ENCODE results near the gene PIM3.
"Not testable (repeated sequence)": the region's sequence is repeated elsewhere in the genome, so short reads cannot be mapped to it uniquely, and the experiment has no call there.

Gene PIM3

GRCh38 chr22:49968831-49969661, 8.5 kb downstream of the PIM3 start:
- peak; percentile 25 for DNase-seq

DNA sequence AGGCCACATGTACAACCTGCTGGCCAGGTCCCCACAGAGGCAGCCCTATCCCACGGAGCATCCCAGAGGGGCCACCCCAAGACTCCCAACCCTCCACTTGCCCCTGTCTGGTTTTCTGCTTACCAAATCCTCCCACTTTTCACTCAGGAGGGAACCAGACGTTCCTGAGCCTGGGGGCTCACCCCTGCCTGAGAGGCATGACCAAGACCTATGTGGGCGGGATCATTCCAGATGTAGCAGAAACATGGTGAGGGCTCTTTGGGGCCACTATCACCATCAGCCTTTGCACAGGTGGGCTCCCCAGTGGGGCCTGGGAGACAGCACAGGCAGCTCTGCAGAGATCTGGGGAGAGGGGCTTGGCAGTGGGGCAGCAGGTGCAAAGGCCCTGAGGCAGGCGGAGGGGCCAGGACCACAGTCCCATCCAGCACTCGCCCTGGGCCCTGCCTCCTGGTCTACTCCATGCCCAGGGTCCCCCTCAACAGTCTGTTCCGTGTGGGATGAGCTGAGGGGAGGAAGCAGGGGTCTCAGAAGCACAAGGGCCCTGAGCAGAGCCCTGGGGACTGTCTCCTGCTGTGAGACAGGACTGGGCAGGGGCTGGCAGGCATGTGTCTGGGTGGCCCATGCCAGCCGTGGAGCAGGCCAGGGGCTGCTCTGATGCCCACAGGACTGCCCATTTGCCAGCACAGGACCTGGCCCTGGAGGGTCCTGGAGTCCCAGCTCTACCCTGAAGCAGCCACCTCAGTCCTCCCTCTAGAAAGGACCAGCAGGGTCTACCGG, 9.4 kb downstream of the PIM3 start:
- DNase-seq, result peak; percentile 26

DNA sequence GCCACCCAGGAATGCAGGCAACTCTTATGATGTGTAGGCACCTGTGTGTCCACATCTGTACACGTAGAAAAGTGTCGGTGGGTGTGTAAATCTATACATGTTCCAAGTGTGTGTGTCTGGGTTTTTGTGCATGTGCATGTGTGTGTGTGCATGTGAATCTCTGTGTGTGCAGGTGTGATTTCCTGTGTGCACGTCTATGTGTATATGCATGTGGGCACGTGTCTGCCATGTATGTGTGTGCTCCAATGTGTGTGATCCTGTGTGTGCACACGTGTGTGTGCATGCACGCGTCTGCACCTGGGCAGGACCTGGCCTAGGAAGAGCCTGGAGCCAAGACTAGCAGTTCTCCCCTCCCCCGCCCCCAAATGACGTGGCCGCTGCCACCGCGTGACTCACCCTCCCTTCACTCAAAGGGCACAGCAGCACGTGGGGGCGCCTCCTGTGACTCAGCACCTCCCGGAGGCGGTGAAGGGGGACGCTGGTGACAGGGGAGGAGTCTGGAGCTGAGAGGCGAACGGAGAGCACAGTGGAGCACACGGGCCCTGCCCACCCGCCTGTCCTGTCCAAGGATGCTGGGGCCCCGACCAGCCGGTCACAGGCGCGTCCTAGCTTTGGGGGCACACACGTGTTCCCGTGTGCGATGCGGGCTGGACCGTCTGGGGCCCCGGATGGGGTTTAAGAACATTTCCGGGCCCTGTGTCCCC, 10.1 kb downstream of the PIM3 start:
- DNase-seq, result peak; percentile 97

- DNase-seq, result peak; percentile 83
Measured at GRCh38 chr22:49971232-49972162, 10.9 kb downstream of the PIM3 start.

DNA sequence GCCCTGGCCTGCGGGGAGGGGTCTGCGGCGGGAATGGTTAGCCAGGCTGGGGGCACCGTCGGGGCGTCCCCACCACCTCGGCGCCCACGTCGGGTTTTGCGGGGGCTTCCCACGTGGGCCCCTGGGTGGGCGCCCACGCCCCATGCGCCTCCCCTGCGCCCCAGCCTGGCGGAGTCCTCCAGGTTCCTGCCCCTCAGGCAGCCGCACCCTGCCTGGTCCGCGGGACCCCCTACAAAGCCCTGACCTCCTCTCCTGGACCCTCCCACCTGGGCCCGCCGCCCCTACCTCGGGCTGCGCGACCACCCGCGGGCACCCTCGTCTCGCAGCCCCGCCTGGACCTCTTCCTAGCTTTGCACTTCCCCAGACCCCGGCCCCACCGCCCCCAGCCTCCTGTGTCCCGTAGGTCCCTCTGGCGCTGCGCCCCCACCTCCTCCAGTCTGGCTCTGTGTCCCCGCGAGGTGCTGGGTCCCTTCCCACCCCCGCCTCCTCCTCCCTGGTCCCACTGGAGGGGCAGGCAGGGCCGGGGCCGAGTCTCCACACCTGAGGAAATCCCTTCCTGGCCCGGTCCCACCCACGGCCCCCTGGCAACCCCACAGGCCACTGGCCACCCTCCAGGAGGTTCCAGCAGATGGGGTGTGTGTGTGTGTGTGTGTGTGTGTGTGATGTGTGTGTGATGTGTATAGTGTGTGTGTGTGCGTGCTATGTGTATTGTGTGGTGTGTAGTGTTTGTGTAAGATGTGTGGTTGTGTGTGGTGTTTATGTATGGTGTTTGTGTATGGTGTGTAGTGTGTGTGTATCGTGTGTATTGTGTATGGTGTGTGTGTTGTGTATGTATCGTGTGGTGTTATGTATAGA, 11.8 kb downstream of the PIM3 start:
- peak; percentile 52 for DNase-seq

- no peak for DNase-seq
Measured at GRCh38 chr22:49973018-49973961, 12.7 kb downstream of the PIM3 start.

DNA sequence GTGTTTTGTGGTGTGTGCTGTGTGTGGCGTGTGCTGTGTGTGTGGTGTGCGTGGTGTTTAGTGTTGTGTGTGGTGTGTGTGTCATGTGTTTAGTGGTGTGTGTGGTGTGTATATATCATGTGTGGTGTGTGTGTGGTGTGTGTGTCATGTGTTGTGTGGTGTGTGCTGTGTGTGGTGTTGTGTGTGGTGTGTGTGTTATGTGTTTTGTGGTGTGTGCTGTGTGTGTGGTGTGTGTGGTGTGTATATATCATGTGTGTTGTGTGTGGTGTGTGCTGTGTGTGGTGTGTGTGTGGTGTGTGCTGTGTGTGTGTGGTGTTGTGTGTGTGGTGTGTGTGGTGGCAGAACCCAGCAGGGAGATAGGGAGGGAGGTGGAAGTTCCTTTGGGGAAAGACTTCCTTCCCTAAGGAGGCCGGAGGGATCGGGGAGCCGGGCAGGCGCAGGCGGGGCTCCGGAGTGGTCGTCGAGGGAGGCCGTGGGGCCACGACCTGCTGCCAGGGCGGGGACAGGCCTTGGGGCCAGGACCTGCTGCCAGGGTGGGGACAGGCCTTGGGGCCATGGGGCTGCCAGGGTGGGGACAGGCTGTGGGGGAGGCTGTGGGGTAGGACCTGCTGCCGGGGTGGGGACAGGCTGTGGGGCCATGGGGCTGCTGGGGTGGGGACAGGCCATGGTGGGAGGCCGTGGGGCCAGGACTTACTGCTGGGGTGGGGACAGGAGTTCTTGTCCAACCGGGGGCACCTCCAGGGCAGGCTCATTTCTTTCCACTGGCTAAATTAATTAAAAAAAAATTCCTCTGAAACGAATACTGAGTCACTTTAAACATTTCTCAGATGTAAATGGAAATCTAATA, 15.2 kb downstream of the PIM3 start:
- DNase-seq, result peak; percentile 54

GRCh38 chr22:49976439-49977175, 16.0 kb downstream of the PIM3 start:
- peak; percentile 58 for DNase-seq

GRCh38 chr22:49977578-49977977, 17.0 kb downstream of the PIM3 start:
- DNase-seq, result peak; percentile 14

GRCh38 chr22:49979587-49980264, 19.2 kb downstream of the PIM3 start:
- peak; percentile 30 for DNase-seq

DNA sequence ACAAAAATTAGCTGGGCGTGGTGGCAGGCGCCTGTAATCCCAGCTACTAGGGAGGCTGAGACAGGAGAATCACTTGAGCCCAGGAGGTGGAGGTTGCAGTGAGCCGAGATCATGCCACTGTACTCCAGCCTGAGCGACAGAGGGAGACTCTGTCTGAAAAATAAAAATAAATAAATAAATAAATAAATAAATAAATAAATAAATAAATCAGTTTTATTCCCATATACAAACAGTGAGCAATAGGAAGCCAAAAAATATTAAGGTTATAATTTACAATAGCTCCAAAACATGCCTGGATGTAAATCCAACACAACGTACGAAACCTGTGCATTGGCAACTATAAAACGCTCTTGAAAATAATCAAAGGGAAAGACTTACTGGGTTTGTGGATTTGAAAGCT, 21.2 kb downstream of the PIM3 start:
- not testable (repeated sequence) for DNase-seq

DNA sequence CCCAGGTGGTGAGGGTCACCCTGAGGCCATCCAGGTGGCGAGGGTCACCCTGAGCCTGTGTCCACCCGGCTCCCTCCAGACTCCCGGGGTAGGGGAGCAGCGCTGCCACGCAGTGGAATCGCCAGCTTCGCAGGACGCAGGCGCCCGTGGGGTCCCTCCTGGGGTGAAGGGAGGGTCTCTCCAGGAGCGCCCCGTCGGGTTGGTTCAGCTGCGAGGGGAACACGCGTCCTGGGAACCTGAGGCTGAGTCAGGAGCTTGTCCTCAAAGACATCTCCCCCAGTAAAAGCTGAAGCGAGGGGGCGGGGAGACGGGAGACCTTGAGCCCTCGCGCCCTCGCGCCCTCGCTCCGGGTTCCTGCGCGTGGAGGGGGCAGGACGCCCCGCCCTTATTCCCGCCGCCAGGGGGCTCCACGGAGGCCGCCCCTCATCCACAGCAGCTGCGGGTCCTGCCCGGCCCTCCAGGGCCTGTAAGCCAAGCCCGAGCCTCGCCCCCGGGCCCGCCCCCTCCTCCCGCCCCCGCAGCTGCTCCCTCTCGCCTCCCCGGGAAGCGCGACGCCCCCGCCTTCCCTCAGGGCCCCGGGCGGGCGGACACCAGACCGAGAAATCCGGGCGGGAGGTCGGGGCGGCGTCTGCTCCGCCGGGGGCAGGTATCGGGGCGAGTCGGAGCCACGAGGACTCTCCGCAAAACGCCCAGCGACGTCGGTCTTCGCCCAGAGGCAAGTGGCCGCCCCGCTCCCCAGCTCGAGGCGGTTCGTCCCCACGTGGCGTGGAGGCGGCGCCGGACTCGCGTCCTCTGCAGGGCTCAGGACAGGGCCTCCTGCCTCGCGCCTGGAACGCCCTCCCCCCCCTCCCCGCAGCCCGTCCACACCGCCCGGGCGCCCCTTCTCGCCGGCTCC, 22.8 kb downstream of the PIM3 start:
- DNase-seq, result peak; percentile 62

GRCh38 chr22:49986325-49986724, 25.8 kb downstream of the PIM3 start:
- no peak for DNase-seq

DNA sequence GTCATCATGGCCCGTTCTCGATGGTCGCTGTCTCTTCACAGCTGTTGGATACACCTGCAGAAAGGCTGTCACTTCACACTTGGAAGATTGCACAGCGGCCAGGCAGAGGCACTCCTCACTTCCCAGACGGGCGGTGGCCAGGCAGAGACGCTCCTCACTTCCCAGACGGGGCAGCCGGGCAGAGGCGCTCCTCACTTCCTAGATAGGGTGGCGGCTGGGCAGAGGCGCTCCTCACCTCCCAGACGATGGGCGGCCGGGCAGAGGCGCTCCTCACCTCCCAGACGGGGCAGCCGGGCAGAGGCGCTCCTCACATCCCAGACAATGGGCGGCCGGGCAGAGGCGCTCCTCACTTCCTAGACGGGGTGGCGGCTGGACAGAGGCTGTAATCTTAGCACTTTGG, 29.3 kb downstream of the PIM3 start:
- DNase-seq, result not testable (repeated sequence)

GRCh38 chr22:49991167-49991566, 30.6 kb downstream of the PIM3 start:
- DNase-seq, result no peak

DNA sequence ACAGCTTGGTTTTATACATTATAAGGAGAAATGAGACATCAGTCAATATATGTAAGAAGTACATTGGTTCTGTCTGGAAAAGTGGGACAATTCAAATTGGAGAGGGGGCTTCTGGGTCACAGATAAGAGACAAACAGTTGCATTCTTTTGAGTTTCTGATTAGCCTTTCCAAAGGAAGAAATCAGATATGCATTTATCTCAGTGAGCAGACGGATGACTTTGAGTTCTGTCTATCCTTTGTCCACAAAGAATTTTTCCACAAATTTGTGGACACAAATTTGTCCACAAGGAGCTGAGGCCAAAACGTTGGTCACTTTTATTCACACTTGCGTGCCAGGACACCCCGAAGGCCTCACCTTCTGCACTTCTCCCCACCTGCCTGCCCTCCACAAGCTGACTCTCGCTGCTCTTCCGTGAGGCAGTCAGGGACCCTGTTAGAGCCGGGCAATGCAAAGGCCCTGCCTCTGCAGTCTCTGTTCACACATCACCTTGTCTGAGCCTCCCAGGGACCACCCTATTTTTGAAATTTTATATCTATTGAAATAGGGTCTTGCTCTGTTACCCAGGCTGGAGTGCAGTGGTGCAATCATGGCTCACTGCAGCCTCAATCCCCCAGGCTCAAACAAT, 31.4 kb downstream of the PIM3 start:
- no peak for DNase-seq

All from activated CD8-positive, alpha-beta memory T cell treated with anti-CD3 and anti-CD28 coated beads, Interleukin-2, amount 50 U/mL, for 4 hours (primary cell).